SJSA1 (cell line): ENCODE measurements around the gene GGA1. TPM values are rescaled to one million over a fixed set of nuclear protein-coding genes. Genes with fewer than 3 reads are reported as not detected.
"Not testable (repeated sequence)": the region's sequence is repeated elsewhere in the genome, so short reads cannot be mapped to it uniquely, and the experiment has no call there.

ENCODE experiments used
- DNase-seq, 2 experiments: peaks; one replicate each; pipeline ENCODE4 v3.0.0-alpha.2; 2015 to 2020; ENCODE audit warnings: low spot score in 2 of 2, low read depth in 1 of 2
- H3K27ac ChIP-seq: fragments of 250-450 bp; sonication (Bioruptor Pico); 2 replicates; pipeline ENCODE4 v1.5.1; 2020; ENCODE audit warnings: mild to moderate bottlenecking, moderate library complexity
- H3K27me3 ChIP-seq: fragments of 250-450 bp; sonication (Bioruptor Pico); replicated peaks from 2 replicates; pipeline ENCODE4 v1.5.1; 2020; ENCODE audit warnings: mild to moderate bottlenecking, moderate library complexity
- H3K36me3 ChIP-seq: fragments of 250-450 bp; sonication (Bioruptor Pico); 2 replicates; pipeline ENCODE4 v1.5.1; 2020; ENCODE audit warnings: mild to moderate bottlenecking
- H3K4me1 ChIP-seq: fragments of 250-450 bp; sonication (Bioruptor Pico); replicated peaks from 2 replicates; pipeline ENCODE4 v1.6.1; 2021; ENCODE audit warnings: mild to moderate bottlenecking
- H3K4me3 ChIP-seq: fragments of 250-450 bp; sonication (Bioruptor Pico); 2 replicates; pipeline ENCODE4 v1.5.1; 2020; ENCODE audit warnings: mild to moderate bottlenecking
- H3K9me3 ChIP-seq: fragments of 250-450 bp; sonication (Bioruptor Pico); replicated peaks from 2 replicates; pipeline ENCODE4 v1.5.1; 2020; ENCODE audit warnings: mild to moderate bottlenecking
- total RNA-seq: library from RNA; depleted of rRNA; stranded (reverse); fragments of >200 nt; shearing (Covaris generic); gene quantifications from 2 replicates; pipeline ENCODE4 v1.2.3, GENCODE V29; 2014

The GGA1 gene
- total RNA-seq, 1 experiment from 2014 or later = 34.9 TPM

DNA sequence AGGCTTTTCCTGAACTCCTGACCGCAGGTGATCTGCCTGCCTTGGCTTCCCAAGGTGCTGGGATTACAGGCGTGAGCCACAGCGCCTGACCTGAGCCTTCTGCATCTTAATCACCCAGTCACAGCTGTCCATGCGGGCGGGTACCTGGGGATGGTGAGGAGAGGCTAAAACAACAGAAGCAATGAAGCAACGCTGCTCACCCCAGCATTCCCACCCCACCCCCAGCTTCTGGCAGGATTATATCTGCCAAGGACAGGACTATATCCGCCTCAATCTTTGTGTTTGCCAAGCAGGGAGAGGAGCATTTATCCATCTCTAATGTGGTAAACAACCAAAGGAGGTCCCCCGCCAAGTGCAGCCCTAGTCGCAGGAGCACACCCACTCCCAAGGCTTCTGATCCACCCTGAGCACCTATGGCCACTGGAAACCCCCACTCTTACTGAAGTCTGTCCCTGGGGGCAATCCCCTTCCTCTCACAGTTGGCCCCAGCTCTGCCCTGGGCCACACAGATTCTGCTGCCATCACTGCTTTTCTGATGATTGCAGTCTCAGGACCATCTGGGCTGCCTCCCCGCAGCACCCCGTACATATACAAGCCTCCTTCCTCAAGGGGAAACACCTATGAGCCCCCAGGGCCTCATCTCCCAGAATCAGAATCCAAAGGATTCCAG is 20.0 kb upstream of the GGA1 start:
- no peak for DNase-seq
- Histone ChIP-seq H3K4me3 (no peak overlapping the region), H3K36me3 (no peaks in the 10 kb centered on the region), H3K27me3 (no peaks in the 10 kb centered on the region), H3K9me3 (no peaks in the 10 kb centered on the region), H3K27ac (no peak overlapping the region), H3K4me1 (no peaks in the 10 kb centered on the region)

- H3K4me3 ChIP-seq = no peak overlapping the region
- H3K27ac ChIP-seq = no peak overlapping the region
- no peaks in the 10 kb centered on the region for H3K9me3 ChIP-seq
- no peaks in the 10 kb centered on the region for H3K4me1 ChIP-seq
- H3K36me3 ChIP-seq = no peaks in the 10 kb centered on the region
- no peaks in the 10 kb centered on the region for H3K27me3 ChIP-seq
- no peak for DNase-seq
These were observed 19.0 kb upstream of the GGA1 start for GRCh38 chr22:37589636-37590035.

DNA sequence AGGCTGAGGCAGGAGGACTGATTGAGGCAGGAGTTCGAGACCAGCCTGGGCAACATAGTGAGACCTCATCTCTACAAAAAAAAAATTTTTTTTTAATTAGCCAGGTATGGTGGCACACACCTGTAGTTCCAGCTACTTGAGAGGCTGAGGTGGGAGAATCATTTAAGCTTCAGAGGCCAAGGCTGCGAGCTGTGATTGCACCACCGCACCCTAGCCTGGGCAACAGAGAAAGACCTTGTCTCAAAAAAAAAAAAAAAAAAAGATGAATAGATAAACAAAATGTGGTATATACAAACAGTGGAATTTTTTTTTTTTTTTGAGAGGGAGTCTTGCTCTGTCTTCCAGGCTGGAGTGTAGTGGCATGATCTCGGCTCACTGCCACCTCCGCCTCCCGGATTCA is 17.6 kb upstream of the GGA1 start:
- H3K27ac ChIP-seq, H3K4me3 ChIP-seq, H3K27me3 ChIP-seq, DNase-seq, H3K9me3 ChIP-seq, H3K4me1 ChIP-seq, H3K36me3 ChIP-seq: not testable (repeated sequence)

GRCh38 chr22:37591823-37592404 is 16.7 kb upstream of the GGA1 start:
- DNase-seq = no peak
- Histone ChIP-seq H3K4me3 (no peak overlapping the region), H3K27me3 (peaks cover 5% of the 10 kb centered on the region), H3K9me3 (no peaks in the 10 kb centered on the region), H3K36me3 (no peaks in the 10 kb centered on the region), H3K4me1 (no peaks in the 10 kb centered on the region), H3K27ac (no peak overlapping the region)

GRCh38 chr22:37594237-37594636 is 14.4 kb upstream of the GGA1 start:
- no peaks in the 10 kb centered on the region for H3K9me3 ChIP-seq
- H3K36me3 ChIP-seq = no peaks in the 10 kb centered on the region
- H3K27ac ChIP-seq = no peak overlapping the region
- DNase-seq = no peak
- no peak overlapping the region for H3K4me3 ChIP-seq
- H3K27me3 ChIP-seq = peaks cover 6% of the 10 kb centered on the region
- no peaks in the 10 kb centered on the region for H3K4me1 ChIP-seq

GRCh38 chr22:37599153-37599552 is 9.5 kb upstream of the GGA1 start:
- no peak for DNase-seq
- no peak overlapping the region for H3K4me3 ChIP-seq
- no peak overlapping the region for H3K27ac ChIP-seq

GRCh38 chr22:37601203-37601539 is 7.5 kb upstream of the GGA1 start:
- no peaks in the 10 kb centered on the region for H3K4me1 ChIP-seq
- no peak for DNase-seq
- H3K4me3 ChIP-seq = no peak overlapping the region
- H3K27me3 ChIP-seq = peaks cover 10% of the 10 kb centered on the region
- H3K36me3 ChIP-seq = no peaks in the 10 kb centered on the region
- no peaks in the 10 kb centered on the region for H3K9me3 ChIP-seq
- no peak overlapping the region for H3K27ac ChIP-seq

More at GRCh38 chr22:37599153-37599552, 9.5 kb upstream of the GGA1 start:
- Histone ChIP-seq H3K36me3 (no peaks in the 10 kb centered on the region), H3K9me3 (no peaks in the 10 kb centered on the region), H3K4me1 (no peaks in the 10 kb centered on the region), H3K27me3 (peaks cover 10% of the 10 kb centered on the region)

DNA sequence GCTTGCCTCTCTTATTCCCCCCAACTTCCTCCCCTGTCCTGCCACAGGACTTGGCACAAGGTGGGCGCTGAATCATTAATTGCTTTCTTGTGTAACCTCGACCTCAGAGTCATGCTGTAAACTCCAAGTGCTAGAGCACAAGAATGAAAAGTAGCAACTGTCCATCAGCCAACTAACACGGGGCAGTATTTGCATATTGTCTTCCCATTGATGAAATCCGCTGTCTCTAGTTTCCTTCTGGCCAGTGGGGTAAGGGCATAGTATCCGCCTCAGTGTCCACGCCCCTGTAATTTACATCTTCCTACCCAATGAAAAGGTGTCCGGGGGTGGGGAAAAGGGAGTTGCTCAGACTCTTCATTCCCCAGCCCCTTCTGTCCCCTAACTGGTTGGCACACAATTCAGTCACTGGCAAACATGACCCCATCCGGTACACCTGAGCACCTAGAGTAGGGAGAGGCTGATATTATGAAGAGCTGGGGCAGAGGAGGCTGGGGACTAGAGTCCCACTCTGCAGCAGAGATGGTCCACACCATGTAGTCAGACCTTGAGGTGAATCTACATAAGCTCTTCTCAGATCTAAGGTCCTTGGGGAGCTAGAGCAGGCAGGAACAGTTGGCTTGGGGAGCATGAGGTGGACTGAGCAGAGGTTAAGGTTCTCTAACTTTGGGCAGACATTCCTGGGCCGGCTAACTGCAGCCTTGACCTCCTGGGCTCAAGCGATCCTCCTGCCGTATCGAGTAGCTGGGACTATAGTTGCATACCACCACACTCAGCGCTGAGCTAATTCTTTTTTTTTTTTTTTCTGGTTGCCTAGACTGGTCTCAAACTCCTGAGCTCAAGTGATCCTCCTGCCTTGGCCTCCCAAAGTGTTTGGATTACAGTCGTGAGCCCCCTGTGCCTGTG is 6.8 kb upstream of the GGA1 start:
- H3K9me3 ChIP-seq = no peaks in the 10 kb centered on the region
- H3K36me3 ChIP-seq = no peaks in the 10 kb centered on the region
- H3K27ac ChIP-seq = no peak overlapping the region
- peaks cover 9% of the 10 kb centered on the region for H3K27me3 ChIP-seq
- H3K4me1 ChIP-seq = peaks cover under 1% of the 10 kb centered on the region; the same call in 1 of the 2 replicates
- H3K4me3 ChIP-seq = no peak overlapping the region
- no peak for DNase-seq

GRCh38 chr22:37602546-37603277 is 5.9 kb upstream of the GGA1 start:
- H3K4me3 ChIP-seq, H3K9me3 ChIP-seq, H3K27me3 ChIP-seq, H3K27ac ChIP-seq, DNase-seq, H3K4me1 ChIP-seq, H3K36me3 ChIP-seq: not testable (repeated sequence)

- no peak for DNase-seq
- Histone ChIP-seq H3K27ac (no peak overlapping the region), H3K27me3 (peaks cover 9% of the 10 kb centered on the region), H3K4me1 (peaks cover 8% of the 10 kb centered on the region), H3K36me3 (no peaks in the 10 kb centered on the region), H3K9me3 (no peaks in the 10 kb centered on the region), H3K4me3 (no peak overlapping the region)
These were observed 4.6 kb upstream of the GGA1 start for GRCh38 chr22:37604074-37604473.

DNA sequence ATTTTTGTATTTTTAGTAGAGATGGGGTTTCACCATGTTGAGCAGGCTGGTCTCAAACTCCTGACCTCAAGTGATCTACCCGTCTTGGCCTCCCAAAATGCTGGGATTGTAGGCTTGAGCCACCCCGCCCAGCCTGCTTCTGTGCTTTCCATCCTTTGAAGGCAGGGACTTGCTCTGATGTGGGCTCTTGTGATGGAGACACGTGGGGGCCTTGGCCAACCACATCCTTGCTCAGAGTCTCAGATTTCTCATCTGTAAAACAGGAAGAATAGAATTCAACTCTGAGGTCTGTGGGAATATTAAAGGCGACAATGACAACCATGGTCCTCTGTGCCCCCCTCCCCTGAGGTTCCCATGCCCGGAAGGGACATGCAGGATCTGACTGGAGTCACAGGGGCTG is 3.8 kb upstream of the GGA1 start:
- no peak for DNase-seq
- Histone ChIP-seq H3K27me3 (peaks cover 9% of the 10 kb centered on the region), H3K4me1 (peaks cover 14% of the 10 kb centered on the region), H3K27ac (no peak overlapping the region), H3K36me3 (no peaks in the 10 kb centered on the region), H3K4me3 (no peak overlapping the region), H3K9me3 (no peaks in the 10 kb centered on the region)

DNA sequence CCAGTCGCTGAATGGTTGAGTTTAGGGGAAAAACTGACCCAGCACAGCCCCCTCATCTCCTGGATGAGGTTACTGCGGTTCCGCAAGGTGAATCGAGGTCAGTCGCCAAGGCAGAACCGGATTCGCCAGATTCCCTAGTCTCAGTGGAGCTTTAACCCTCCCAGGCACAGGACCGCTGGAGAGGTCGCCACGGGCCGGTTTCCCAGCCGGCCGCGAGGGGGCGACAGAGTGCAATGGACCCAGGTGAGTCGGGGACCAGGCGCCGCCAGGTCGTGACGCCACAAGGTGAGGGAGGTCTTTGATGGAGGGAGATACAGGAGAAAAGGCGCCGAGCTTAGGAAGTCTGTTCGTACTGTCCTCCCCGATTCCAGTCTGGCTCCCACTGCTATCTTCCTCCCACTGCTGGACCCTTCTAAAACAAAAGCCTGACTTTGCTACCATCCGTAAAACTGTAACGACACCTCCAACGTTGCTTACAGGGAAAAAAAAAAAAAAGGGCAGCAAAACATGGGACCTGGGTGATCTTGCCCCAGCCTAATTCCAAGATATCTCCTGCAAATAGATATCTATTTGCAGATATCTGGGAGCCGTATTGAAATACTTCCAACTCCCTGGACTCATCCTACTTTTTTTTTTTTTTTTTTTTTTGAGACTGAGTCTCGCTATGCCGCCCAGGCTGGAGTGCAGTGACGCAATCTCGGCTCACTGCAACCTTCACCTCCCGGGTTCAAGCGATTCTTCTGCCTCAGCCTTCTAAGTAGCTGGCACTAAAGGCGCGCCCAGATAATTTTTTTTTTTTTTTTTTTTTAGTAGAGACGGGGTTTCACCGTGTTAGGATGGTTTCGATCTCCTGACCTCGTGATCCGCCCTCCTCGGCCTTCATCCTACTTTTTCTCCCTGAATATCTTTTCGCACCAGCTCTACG is 1.4 kb upstream of the GGA1 start:
- H3K27ac ChIP-seq = no peak overlapping the region
- peaks cover 9% of the 10 kb centered on the region; the same call in 1 of the 2 replicates for H3K27me3 ChIP-seq
- H3K4me1 ChIP-seq = peaks cover 15% of the 10 kb centered on the region
- no peaks in the 10 kb centered on the region for H3K9me3 ChIP-seq
- H3K36me3 ChIP-seq = no peaks in the 10 kb centered on the region
- H3K4me3 ChIP-seq = no peak overlapping the region
- DNase-seq = peak; percentile 60 to 64
